T-helper 1 cell treated with Interleukin-12 subunit alpha and Interleukin-12 subunit beta and Interleukin-4 antibody, amounts not matched to agents 30 μg/mL and 1 μg/mL, for 36 hours (primary cell): ENCODE results near the gene PHACTR1.
"Not testable (repeated sequence)": the region's sequence is repeated elsewhere in the genome, so short reads cannot be mapped to it uniquely, and the experiment has no call there.

ENCODE experiments used
- H3K27ac Mint-ChIP-seq: one replicate; pipeline ENCODE4 v1.8.0; 2021; ENCODE audit warnings: mild to moderate bottlenecking, mixed read lengths
- H3K27me3 Mint-ChIP-seq: one replicate; pipeline ENCODE4 v1.8.0; 2021; ENCODE audit warnings: low read depth, mixed read lengths
- H3K36me3 Mint-ChIP-seq: one replicate; pipeline ENCODE4 v1.8.0; 2021; ENCODE audit warnings: low read depth, mixed read lengths
- H3K4me1 Mint-ChIP-seq: one replicate; pipeline ENCODE4 v1.8.0; 2021; ENCODE audit warnings: low read depth, mixed read lengths
- H3K4me3 Mint-ChIP-seq: one replicate; pipeline ENCODE4 v1.8.0; 2021; ENCODE audit warnings: mild to moderate bottlenecking, moderate library complexity, mixed read lengths
- H3K9me3 Mint-ChIP-seq: one replicate; pipeline ENCODE4 v1.8.0; 2021; ENCODE audit warnings: mixed read lengths

PHACTR1 gene

GRCh38 chr6:13124131-13124530, 407.6 kb downstream of the PHACTR1 start:
- no peaks in the 10 kb centered on the region for H3K4me1 Mint-ChIP-seq
- H3K4me3 Mint-ChIP-seq: no peak overlapping the region
- peaks cover 12% of the 10 kb centered on the region for H3K27me3 Mint-ChIP-seq
- H3K36me3 Mint-ChIP-seq: no peaks in the 10 kb centered on the region
- H3K27ac Mint-ChIP-seq: no peak overlapping the region
- no peaks in the 10 kb centered on the region for H3K9me3 Mint-ChIP-seq

GRCh38 chr6:13125841-13126240, 409.3 kb downstream of the PHACTR1 start:
- H3K9me3 Mint-ChIP-seq: no peaks in the 10 kb centered on the region
- no peaks in the 10 kb centered on the region for H3K4me1 Mint-ChIP-seq
- peaks cover 17% of the 10 kb centered on the region for H3K27me3 Mint-ChIP-seq
- no peak overlapping the region for H3K4me3 Mint-ChIP-seq
- no peak overlapping the region for H3K27ac Mint-ChIP-seq
- no peaks in the 10 kb centered on the region for H3K36me3 Mint-ChIP-seq

DNA sequence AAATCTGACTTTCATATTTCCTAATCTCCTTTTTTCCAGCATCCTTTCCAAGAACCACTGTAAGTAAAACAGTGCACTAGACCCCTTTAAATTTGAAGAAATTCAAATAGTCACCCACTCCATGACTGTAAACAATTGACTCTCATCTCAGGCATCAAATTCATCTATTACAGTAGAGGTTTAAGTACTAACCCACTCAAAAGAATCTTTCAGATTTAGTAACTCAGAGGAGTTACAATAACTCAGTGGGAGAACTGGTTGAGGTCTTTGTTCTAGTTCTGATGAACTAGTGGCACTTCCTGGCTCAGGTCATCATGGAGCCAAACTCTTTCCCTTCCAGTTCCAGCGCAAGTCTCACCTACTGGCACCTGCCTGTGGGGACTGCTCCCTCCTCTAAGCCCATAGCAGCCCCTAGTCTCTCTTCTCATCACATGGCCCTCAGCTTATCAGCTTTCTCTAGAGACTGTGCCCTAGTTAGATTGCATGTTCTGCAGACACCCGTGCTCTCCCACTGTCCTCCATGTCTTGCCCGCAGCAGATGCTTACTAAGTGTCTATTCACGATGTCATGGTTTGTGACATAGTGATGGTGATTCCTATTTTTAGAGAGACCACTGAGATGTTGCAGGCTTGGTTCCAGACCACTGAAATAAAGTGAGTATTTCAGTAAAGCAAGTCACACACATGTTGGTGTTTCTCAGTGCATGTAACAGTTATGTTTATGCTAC, 415.5 kb downstream of the PHACTR1 start:
- H3K36me3 Mint-ChIP-seq: no peaks in the 10 kb centered on the region
- no peaks in the 10 kb centered on the region for H3K4me1 Mint-ChIP-seq
- H3K27ac Mint-ChIP-seq: no peak overlapping the region
- no peaks in the 10 kb centered on the region for H3K9me3 Mint-ChIP-seq
- H3K4me3 Mint-ChIP-seq: no peak overlapping the region
- H3K27me3 Mint-ChIP-seq: peaks cover 22% of the 10 kb centered on the region

DNA sequence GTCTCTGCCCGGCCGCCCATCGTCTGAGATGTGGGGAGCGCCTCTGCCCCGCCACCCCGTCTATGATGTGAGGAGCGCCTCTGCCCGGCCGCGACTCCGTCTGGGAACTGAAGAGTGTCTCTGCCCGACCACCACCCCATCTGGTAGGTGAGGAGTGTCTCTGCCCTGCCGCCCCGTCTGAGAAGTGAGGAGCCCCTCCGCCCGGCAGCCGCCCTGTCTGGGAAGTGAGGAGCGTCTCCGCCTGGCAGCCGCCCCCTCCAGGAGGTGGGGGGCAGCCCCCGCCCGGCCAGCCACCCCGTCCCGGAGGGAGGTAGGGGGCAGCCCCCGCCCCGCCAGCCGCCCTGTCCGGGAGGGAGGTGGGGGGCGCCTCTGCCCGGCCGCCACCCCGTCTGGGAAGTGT, 417.3 kb downstream of the PHACTR1 start:
- H3K27me3 Mint-ChIP-seq: peaks cover 15% of the 10 kb centered on the region
- H3K36me3 Mint-ChIP-seq, H3K4me1 Mint-ChIP-seq, H3K4me3 Mint-ChIP-seq, H3K27ac Mint-ChIP-seq, H3K9me3 Mint-ChIP-seq: not testable (repeated sequence)

GRCh38 chr6:13135152-13135551, 418.6 kb downstream of the PHACTR1 start:
- H3K4me1 Mint-ChIP-seq: no peaks in the 10 kb centered on the region
- H3K27me3 Mint-ChIP-seq: peaks cover 14% of the 10 kb centered on the region
- no peak overlapping the region for H3K4me3 Mint-ChIP-seq
- no peaks in the 10 kb centered on the region for H3K9me3 Mint-ChIP-seq
- H3K36me3 Mint-ChIP-seq: no peaks in the 10 kb centered on the region
- no peak overlapping the region for H3K27ac Mint-ChIP-seq

- no peaks in the 10 kb centered on the region for H3K9me3 Mint-ChIP-seq
- no peaks in the 10 kb centered on the region for H3K36me3 Mint-ChIP-seq
- no peaks in the 10 kb centered on the region for H3K4me1 Mint-ChIP-seq
- no peak overlapping the region for H3K4me3 Mint-ChIP-seq
- peaks cover 10% of the 10 kb centered on the region for H3K27me3 Mint-ChIP-seq
- no peak overlapping the region for H3K27ac Mint-ChIP-seq
Measured at GRCh38 chr6:13139119-13139518, 422.6 kb downstream of the PHACTR1 start.

DNA sequence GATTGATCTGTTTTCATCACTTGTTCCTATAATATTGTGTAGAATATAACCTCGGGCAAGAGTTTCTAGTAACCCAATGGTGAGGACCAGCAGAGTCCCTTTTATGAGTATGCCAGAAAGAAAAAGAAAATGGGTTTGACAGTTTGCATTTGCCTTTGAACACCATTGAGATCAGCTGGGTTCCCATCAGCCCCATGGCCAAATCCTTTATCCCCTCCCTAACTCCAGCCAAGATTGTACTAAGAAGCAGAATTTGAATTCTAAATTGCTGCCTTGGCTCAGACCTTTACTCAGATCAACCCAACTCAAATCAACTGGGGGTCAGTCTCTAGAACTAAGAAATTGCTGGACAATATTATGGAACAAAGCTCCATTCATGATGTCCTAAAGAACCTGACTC, 424.4 kb downstream of the PHACTR1 start:
- H3K4me3 Mint-ChIP-seq: no peak overlapping the region
- H3K27me3 Mint-ChIP-seq: peaks cover 10% of the 10 kb centered on the region
- no peak overlapping the region for H3K27ac Mint-ChIP-seq
- H3K9me3 Mint-ChIP-seq: no peaks in the 10 kb centered on the region
- H3K4me1 Mint-ChIP-seq: no peaks in the 10 kb centered on the region
- H3K36me3 Mint-ChIP-seq: no peaks in the 10 kb centered on the region

DNA sequence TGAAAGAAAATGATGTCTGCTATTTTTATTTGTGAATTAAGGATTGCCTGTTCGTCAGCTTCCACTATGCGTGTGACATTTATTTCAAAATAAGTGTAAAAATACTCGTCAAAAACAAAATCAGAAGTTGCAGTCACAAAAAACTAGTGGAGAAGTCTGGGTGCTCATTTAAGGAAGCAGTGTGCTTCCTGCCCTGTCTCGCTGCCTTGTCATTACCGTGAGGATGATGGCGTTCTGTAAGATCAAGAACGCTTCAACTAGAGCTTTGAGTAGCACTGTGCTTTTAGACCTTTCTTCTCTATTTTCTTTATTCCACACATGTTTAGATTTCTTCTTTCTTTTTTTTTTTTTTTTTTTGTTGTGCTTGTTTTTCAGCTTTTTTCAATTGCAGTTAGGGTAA, 424.8 kb downstream of the PHACTR1 start:
- Mint-ChIP-seq H3K27me3 (peaks cover 10% of the 10 kb centered on the region), H3K4me3 (no peak overlapping the region), H3K9me3 (no peaks in the 10 kb centered on the region), H3K36me3 (no peaks in the 10 kb centered on the region), H3K4me1 (no peaks in the 10 kb centered on the region), H3K27ac (no peak overlapping the region)

- Mint-ChIP-seq H3K36me3 (no peaks in the 10 kb centered on the region), H3K9me3 (no peaks in the 10 kb centered on the region), H3K27me3 (peaks cover 14% of the 10 kb centered on the region), H3K27ac (no peak overlapping the region), H3K4me1 (no peaks in the 10 kb centered on the region), H3K4me3 (no peak overlapping the region)
Measured at GRCh38 chr6:13142611-13143010, 426.0 kb downstream of the PHACTR1 start.

DNA sequence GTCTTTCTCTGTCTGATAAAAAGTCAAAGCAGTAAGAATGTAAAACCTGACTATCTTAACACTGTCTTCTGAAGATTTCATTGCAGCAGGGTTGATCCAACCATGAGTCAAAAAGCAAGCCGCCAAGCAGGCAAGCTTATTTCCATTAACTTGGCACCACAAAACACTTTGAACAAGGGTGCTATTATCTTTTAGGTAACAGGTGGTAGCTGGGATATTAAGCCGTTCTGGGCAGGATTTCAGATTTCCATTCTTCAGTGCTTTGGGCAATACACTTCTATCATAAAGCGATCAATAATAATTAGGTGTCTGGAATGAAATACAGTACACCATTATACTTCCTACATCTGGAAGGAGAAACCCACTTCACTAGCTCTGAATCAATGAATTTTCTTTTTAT, 429.9 kb downstream of the PHACTR1 start:
- Mint-ChIP-seq H3K27me3 (peaks cover 12% of the 10 kb centered on the region), H3K4me1 (no peaks in the 10 kb centered on the region), H3K9me3 (no peaks in the 10 kb centered on the region), H3K4me3 (no peak overlapping the region), H3K27ac (no peak overlapping the region), H3K36me3 (no peaks in the 10 kb centered on the region)

DNA sequence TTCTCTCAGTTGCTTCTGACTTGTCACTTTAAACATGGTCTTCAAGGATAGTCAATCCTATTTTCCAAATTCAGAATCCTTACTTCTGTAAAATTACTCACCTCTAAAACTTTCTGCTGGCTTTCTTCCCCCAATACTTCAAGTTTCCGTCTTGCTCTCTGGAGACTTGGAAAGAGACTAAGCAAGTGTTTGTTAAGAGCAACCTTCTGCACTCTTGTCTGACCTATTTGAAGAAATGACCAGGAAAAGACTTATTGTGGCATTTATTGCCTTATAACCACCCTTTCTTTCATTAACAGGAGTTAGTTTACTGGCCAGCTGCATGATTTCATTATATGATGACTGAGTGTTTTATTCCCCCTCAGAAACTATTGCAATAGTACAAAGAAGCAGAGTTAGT, 430.8 kb downstream of the PHACTR1 start:
- Mint-ChIP-seq H3K4me3 (no peak overlapping the region), H3K27me3 (peaks cover 18% of the 10 kb centered on the region), H3K4me1 (no peaks in the 10 kb centered on the region), H3K9me3 (no peaks in the 10 kb centered on the region), H3K36me3 (no peaks in the 10 kb centered on the region), H3K27ac (no peak overlapping the region)

DNA sequence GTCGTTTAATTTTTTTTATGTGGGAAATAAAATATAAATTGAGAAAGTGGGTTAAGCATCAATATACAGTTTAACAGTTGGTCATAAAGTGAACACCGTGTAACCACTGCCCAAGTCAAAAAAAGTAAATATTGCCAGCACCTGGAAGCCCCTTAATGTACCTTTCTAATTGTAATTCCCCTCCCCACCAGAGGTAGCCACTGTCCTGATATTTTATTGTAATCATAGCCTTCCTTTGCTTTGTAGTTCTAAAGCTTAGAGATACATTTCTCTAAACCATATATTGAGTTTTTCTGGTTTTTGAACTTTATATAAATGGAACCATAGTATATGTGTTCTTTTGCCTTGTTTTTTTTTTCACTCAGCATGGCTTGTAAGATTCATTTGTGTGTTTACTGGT, 431.2 kb downstream of the PHACTR1 start:
- H3K27me3 Mint-ChIP-seq: peaks cover 22% of the 10 kb centered on the region
- H3K36me3 Mint-ChIP-seq: no peaks in the 10 kb centered on the region
- no peak overlapping the region for H3K4me3 Mint-ChIP-seq
- H3K4me1 Mint-ChIP-seq: no peaks in the 10 kb centered on the region
- H3K9me3 Mint-ChIP-seq: no peaks in the 10 kb centered on the region
- no peak overlapping the region for H3K27ac Mint-ChIP-seq

- Mint-ChIP-seq H3K9me3 (no peaks in the 10 kb centered on the region), H3K36me3 (no peaks in the 10 kb centered on the region), H3K4me1 (no peaks in the 10 kb centered on the region), H3K27me3 (peaks cover 26% of the 10 kb centered on the region), H3K4me3 (no peak overlapping the region), H3K27ac (no peak overlapping the region)
Measured at GRCh38 chr6:13152764-13153163, 436.2 kb downstream of the PHACTR1 start.

- Mint-ChIP-seq H3K27me3 (peaks cover 22% of the 10 kb centered on the region), H3K27ac (no peak overlapping the region), H3K36me3 (no peaks in the 10 kb centered on the region), H3K9me3 (no peaks in the 10 kb centered on the region), H3K4me1 (no peaks in the 10 kb centered on the region), H3K4me3 (no peak overlapping the region)
Measured at GRCh38 chr6:13156381-13156780, 439.8 kb downstream of the PHACTR1 start.

GRCh38 chr6:13157293-13157692, 440.7 kb downstream of the PHACTR1 start:
- H3K27ac Mint-ChIP-seq: no peak overlapping the region

DNA sequence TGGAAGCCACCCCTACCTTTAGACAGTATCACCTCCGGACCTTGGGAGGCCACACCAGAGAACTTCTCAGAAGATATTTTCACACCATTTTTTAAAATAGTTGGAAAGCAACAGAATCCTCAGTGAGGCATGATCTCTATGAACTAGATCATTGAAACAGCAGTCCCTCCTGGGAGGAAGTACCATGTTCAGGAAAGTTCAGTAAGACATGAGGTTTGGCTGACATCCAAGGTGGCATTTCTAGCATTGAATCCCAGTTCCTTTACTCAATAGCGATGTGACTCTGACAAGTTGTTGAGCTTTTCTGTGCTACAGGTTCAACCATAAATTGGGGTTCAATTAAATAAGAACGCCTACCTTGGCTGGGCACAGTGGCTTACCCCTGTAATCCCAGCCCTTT, 442.7 kb downstream of the PHACTR1 start:
- Mint-ChIP-seq H3K36me3 (no peaks in the 10 kb centered on the region), H3K4me1 (peaks cover 5% of the 10 kb centered on the region), H3K4me3 (no peak overlapping the region), H3K9me3 (no peaks in the 10 kb centered on the region), H3K27me3 (peaks cover 9% of the 10 kb centered on the region), H3K27ac (no peak overlapping the region)

More at GRCh38 chr6:13157293-13157692, 440.7 kb downstream of the PHACTR1 start:
- no peaks in the 10 kb centered on the region for H3K36me3 Mint-ChIP-seq
- H3K4me3 Mint-ChIP-seq: no peak overlapping the region
- no peaks in the 10 kb centered on the region for H3K9me3 Mint-ChIP-seq
- H3K27me3 Mint-ChIP-seq: peaks cover 16% of the 10 kb centered on the region
- no peaks in the 10 kb centered on the region for H3K4me1 Mint-ChIP-seq
